H1 (cell line): ENCODE data around the gene CC2D2A. TPM values are rescaled to one million over a fixed set of nuclear protein-coding genes. Genes with fewer than 3 reads are reported as not detected.

Experiments used
- CTCF ChIA-PET: fragments of 300-600 bp; sonication (Branson Sonifier 250); formaldehyde crosslinking; loops from one replicate; lab custom pipeline; 2021; ENCODE audit not compliant: partially characterized antibody; lab: Charles Lee
- POLR2A ChIA-PET: fragments of 300-600 bp; sonication (Branson Sonifier 250); formaldehyde crosslinking; loops from one replicate; lab custom pipeline; 2021; ENCODE audit warnings: inconsistent platforms; ENCODE audit not compliant: partially characterized antibody; lab: Charles Lee
- DNase-seq, 2 experiments: peaks; one replicate each; pipeline versions ENCODE4 v3.0.0 to v3.0.0-alpha.2; 2010 to 2022; ENCODE audit warnings: low spot score in 2 of 2, low read depth in 1 of 2, mixed read lengths in 1 of 2
- FAIRE-seq: peaks from 2 replicates; lab custom pipeline; 2011; peaks lifted over from hg19 to GRCh38; lab: Jason Lieb, UNC
- H2AFZ ChIP-seq: 2 replicates; pipeline ENCODE4 v1.8.1; 2012; ENCODE audit warnings: low read length, inconsistent platforms
- H2AK5ac ChIP-seq: 2 replicates; pipeline ENCODE4 v1.6.1; 2013; ENCODE audit warnings: low read depth, low read length
- H2BK120ac ChIP-seq: replicated peaks from 2 replicates; pipeline ENCODE3; 2013; ENCODE audit warnings: low read depth, low read length, inconsistent platforms
- H2BK12ac ChIP-seq: 2 replicates; pipeline ENCODE4 v1.6.1; 2013; ENCODE audit warnings: low read depth, low read length
- H2BK15ac ChIP-seq: 2 replicates; pipeline ENCODE4 v1.6.1; 2013; ENCODE audit warnings: low read length
- H2BK20ac ChIP-seq: 2 replicates; pipeline ENCODE4 v1.6.1; 2013; ENCODE audit warnings: low read length
- H2BK5ac ChIP-seq: 2 replicates; pipeline ENCODE4 v1.6.1; 2013; ENCODE audit warnings: low read depth, low read length
- H3K14ac ChIP-seq: 2 replicates; pipeline ENCODE4 v1.6.1; 2013; ENCODE audit warnings: inconsistent platforms; ENCODE audit not compliant: insufficient read length
- H3K18ac ChIP-seq: 2 replicates; pipeline ENCODE4 v1.6.1; 2013; ENCODE audit warnings: low read length; ENCODE audit errors: extremely low read depth
- H3K23ac ChIP-seq: 2 replicates; pipeline ENCODE4 v1.6.1; 2013; ENCODE audit warnings: inconsistent platforms; ENCODE audit not compliant: insufficient read length
- H3K23me2 ChIP-seq: 2 replicates; pipeline ENCODE4 v1.6.1; 2013; ENCODE audit warnings: low read depth, low read length
- H3K27ac ChIP-seq: 2 replicates; pipeline ENCODE4 v1.6.1; 2011; ENCODE audit warnings: low read depth, low read length, inconsistent platforms
- H3K27me3 ChIP-seq, 4 experiments: replicated peaks in 1 of 4; 1 replicate in 1 of 4; 2 replicates in 3 of 4; pipeline versions ENCODE4 v1.6.1 to v1.8.1; 2011 to 2013; ENCODE audit warnings: low read length in 3 of 4, mild to moderate bottlenecking in 3 of 4, inconsistent platforms in 2 of 4, mixed read lengths in 2 of 4, moderate library complexity in 1 of 4; ENCODE audit not compliant: control insufficient read depth in 3 of 4, insufficient read depth in 3 of 4; ENCODE audit errors: extremely low read depth in 1 of 4
- H3K36me3 ChIP-seq, 4 experiments: 2 replicates each; pipeline versions ENCODE4 v1.6.1 to v1.8.1; 2011 to 2013; ENCODE audit warnings: mild to moderate bottlenecking in 4 of 4, low read length in 3 of 4, moderate library complexity in 2 of 4, control low read depth in 1 of 4, inconsistent platforms in 1 of 4; ENCODE audit not compliant: insufficient read depth in 4 of 4, control insufficient read depth in 2 of 4
- H3K4ac ChIP-seq: replicated peaks from 2 replicates; pipeline ENCODE3; 2013; ENCODE audit warnings: low read length, low read depth, mixed read lengths, inconsistent platforms; ENCODE audit not compliant: insufficient read length
- H3K4me1 ChIP-seq, 4 experiments: replicated peaks in 1 of 4; 1 replicate in 1 of 4; 2 replicates in 3 of 4; pipeline versions ENCODE4 v1.6.1 to v1.8.1; 2011 to 2013; ENCODE audit warnings: low read length in 3 of 4, inconsistent platforms in 2 of 4, mixed read lengths in 1 of 4; ENCODE audit not compliant: insufficient read depth in 4 of 4, control insufficient read depth in 3 of 4
- H3K4me2 ChIP-seq, 2 experiments: 2 replicates each; pipeline versions ENCODE4 v1.6.1 to v1.8.1; 2011 to 2013; ENCODE audit warnings: low read depth in 2 of 2, low read length in 2 of 2, control low read depth in 1 of 2, inconsistent platforms in 1 of 2, mild to moderate bottlenecking in 1 of 2; ENCODE audit not compliant: insufficient read depth in 1 of 2
- H3K4me3 ChIP-seq, 4 experiments: fragments of 200-600, 300-600 bp in 1 of 4; sonication (generic), shearing (Covaris generic), sonication (Bioruptor Twin) in 1 of 4; 2 replicates each; pipeline versions ENCODE4 v1.5.1 to v1.8.1; 2011 to 2016; ENCODE audit warnings: low read length in 4 of 4, low read depth in 3 of 4, control low read depth in 2 of 4, inconsistent platforms in 2 of 4, mild to moderate bottlenecking in 2 of 4, mixed read lengths in 1 of 4, moderate library complexity in 1 of 4; ENCODE audit not compliant: insufficient read depth in 2 of 4; ENCODE audit errors: extremely low read depth in 1 of 4
- H3K56ac ChIP-seq: replicated peaks from 2 replicates; pipeline ENCODE3; 2013; ENCODE audit warnings: low read depth, mild to moderate bottlenecking, mixed read lengths, low read length, inconsistent platforms; ENCODE audit not compliant: insufficient read length
- H3K79me1 ChIP-seq: 2 replicates; pipeline ENCODE4 v1.6.1; 2013; ENCODE audit warnings: low read depth, low read length, control low read depth
- H3K79me2 ChIP-seq, 2 experiments: 2 replicates each; pipeline versions ENCODE4 v1.6.1 to v1.8.1; 2012 to 2013; ENCODE audit warnings: low read length in 2 of 2, mild to moderate bottlenecking in 2 of 2, inconsistent platforms in 1 of 2; ENCODE audit not compliant: insufficient read depth in 2 of 2, control insufficient read depth in 1 of 2
- H3K9ac ChIP-seq, 4 experiments: replicated peaks in 1 of 4; 1 replicate in 1 of 4; 2 replicates in 3 of 4; pipeline versions ENCODE4 v1.6.1 to v1.8.1; 2011 to 2013; ENCODE audit warnings: low read depth in 3 of 4, low read length in 3 of 4, control low read depth in 2 of 4, mild to moderate bottlenecking in 2 of 4, moderate library complexity in 2 of 4, inconsistent platforms in 1 of 4; ENCODE audit errors: extremely low read depth in 1 of 4
- H3K9me3 ChIP-seq, 2 experiments: 2 replicates each; pipeline versions ENCODE4 v1.6.1 to v1.8.1; 2012 to 2013; ENCODE audit warnings: mild to moderate bottlenecking in 2 of 2, moderate library complexity in 2 of 2, control low read depth in 1 of 2, inconsistent platforms in 1 of 2, low read depth in 1 of 2, low read length in 1 of 2, mixed read lengths in 1 of 2; ENCODE audit not compliant: insufficient read depth in 2 of 2
- H4K20me1 ChIP-seq, 2 experiments: replicated peaks in 1 of 2; 2 replicates each; pipeline versions ENCODE3 to v1.8.1; 2011 to 2013; ENCODE audit warnings: inconsistent platforms in 2 of 2, low read length in 2 of 2, mild to moderate bottlenecking in 1 of 2; ENCODE audit not compliant: insufficient read depth in 2 of 2, control insufficient read depth in 1 of 2
- H4K5ac ChIP-seq: 2 replicates; pipeline ENCODE4 v1.6.1; 2013; ENCODE audit warnings: low read length, low read depth, mixed read lengths, inconsistent platforms; ENCODE audit not compliant: insufficient read length
- H4K8ac ChIP-seq: 2 replicates; pipeline ENCODE4 v1.8.0; 2013; ENCODE audit warnings: mild to moderate bottlenecking, moderate library complexity, low read length, inconsistent platforms; ENCODE audit not compliant: insufficient read depth; ENCODE audit errors: extremely low read depth
- H4K91ac ChIP-seq: replicated peaks from 2 replicates; pipeline ENCODE3; 2013; ENCODE audit warnings: low read length, mixed read lengths, inconsistent platforms; ENCODE audit not compliant: insufficient read length
- CHD1 ChIP-seq: IDR thresholded peaks from 2 replicates; pipeline ENCODE4 v1.6.1; 2012; ENCODE audit warnings: low read depth, low read length, improper control_type of control experiment
- RNF2 ChIP-seq: fragments of 200-900, 300-1000 bp; sonication (generic); IDR thresholded peaks from 2 replicates; pipeline ENCODE4 v1.7.1; 2016; ENCODE audit warnings: borderline replicate concordance, low read depth, mild to moderate bottlenecking, antibody characterized with exemption, low read length; ENCODE audit not compliant: poor library complexity, severe bottlenecking; ENCODE audit errors: missing control alignments
- ZNF274 ChIP-seq: IDR thresholded peaks from 2 replicates; pipeline ENCODE4 v1.7.0; 2012; ENCODE audit warnings: low read length, borderline replicate concordance; ENCODE audit errors: extremely low read depth
- polyA plus RNA-seq, 7 experiments: library from polyadenylated mRNA; depleted of rRNA in 3 of 7; stranded (reverse) in 5 of 7; unstranded in 2 of 7; fragments of >200 nt in 5 of 7; fragments of 200-250 nt in 2 of 7; gene quantifications; 1 replicate in 5 of 7; 2 replicates in 1 of 7; 4 replicates in 1 of 7; pipeline versions ENCODE4 v1.2.1 to v1.2.3, GENCODE V29; 2011 to 2013; ENCODE audit warnings: missing spikeins in 2 of 7, mixed read lengths in 2 of 7
- total RNA-seq: library from RNA; stranded (reverse); fragmentation: NEBNext Ultra II Directional; extraction: Animal tissue kit (Norgen Biotek cat#: 25700); gene quantifications from 2 replicates; pipeline ENCODE4 v1.2.1, GENCODE V29; 2021
- TF ChIP-seq, protein P1 (sequence below), 3 experiments: IDR thresholded peaks; 1 replicate in 2 of 3; 2 replicates in 1 of 3; pipeline versions ENCODE4 v1.5.1 to v1.6.1; 2011; ENCODE audit warnings: low read length in 3 of 3, mild to moderate bottlenecking in 3 of 3, inconsistent platforms in 2 of 3, low read depth in 1 of 3, moderate library complexity in 1 of 3; ENCODE audit not compliant: insufficient read depth in 1 of 3; ENCODE audit errors: control extremely low read depth in 1 of 3

CC2D2A gene
- total and polyA plus RNA-seq, 2 of the 8 experiments (the other 6 are each of a cell fraction or from before 2014, with no cell fraction given), result 11.0 to 12.2 TPM

DNA sequence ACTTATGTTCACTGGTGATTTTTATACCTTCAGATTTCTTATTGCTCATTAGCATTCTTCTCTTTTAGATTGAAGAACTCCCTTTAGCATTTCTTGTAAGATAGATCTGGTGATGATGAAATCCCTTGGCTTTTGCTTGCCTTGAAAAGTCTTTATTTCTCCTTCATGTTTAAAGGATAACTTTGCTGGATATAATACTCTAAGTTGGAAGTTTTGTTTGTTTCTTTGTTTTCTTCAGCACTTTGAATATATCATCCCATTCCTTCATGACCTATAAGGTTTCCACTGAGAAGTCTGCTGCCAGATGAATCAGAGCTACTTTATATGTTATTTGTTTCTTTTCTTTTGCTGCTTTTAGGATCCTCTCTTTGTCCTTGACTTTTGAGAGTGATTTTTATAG, 18.5 kb downstream of the CC2D2A start:
- ChIA-PET CTCF (interaction anchor here (1.4 kb wide), 1 partner anchor 9 kb away, joined by 4 read pairs; no protein-coding TSS in a partner anchor), POLR2A (no interaction called here)

More for the DNA sequence above, 18.5 kb downstream of the CC2D2A start:
- Histone ChIP-seq H3K9ac (no peak overlapping the region), H2BK20ac (no peak overlapping the region), H4K20me1 (no peaks in the 10 kb centered on the region), H2BK12ac (no peak overlapping the region), H3K56ac (no peak overlapping the region), H4K8ac (no peak overlapping the region), H3K27me3 (no peaks in the 10 kb centered on the region), H3K9me3 (no peaks in the 10 kb centered on the region), H2BK15ac (no peak overlapping the region), H4K5ac (no peak overlapping the region), H3K23me2 (no peaks in the 10 kb centered on the region), H2AK5ac (no peak overlapping the region), H4K91ac (no peak overlapping the region), H3K79me1 (no peaks in the 10 kb centered on the region), H3K4ac (no peak overlapping the region), H2BK120ac (no peak overlapping the region), H3K4me3 (no peak overlapping the region), H3K27ac (no peak overlapping the region), H3K18ac (no peak overlapping the region), H3K23ac (no peak overlapping the region), H3K14ac (no peak overlapping the region), H3K4me1 (no peaks in the 10 kb centered on the region), H2AFZ (no peak overlapping the region), H3K36me3 (no peaks in the 10 kb centered on the region), H3K79me2 (no peaks in the 10 kb centered on the region), H2BK5ac (no peak overlapping the region), H3K4me2 (no peak overlapping the region)
- FAIRE-seq, result no peak
- TF ChIP-seq, protein P1, sequence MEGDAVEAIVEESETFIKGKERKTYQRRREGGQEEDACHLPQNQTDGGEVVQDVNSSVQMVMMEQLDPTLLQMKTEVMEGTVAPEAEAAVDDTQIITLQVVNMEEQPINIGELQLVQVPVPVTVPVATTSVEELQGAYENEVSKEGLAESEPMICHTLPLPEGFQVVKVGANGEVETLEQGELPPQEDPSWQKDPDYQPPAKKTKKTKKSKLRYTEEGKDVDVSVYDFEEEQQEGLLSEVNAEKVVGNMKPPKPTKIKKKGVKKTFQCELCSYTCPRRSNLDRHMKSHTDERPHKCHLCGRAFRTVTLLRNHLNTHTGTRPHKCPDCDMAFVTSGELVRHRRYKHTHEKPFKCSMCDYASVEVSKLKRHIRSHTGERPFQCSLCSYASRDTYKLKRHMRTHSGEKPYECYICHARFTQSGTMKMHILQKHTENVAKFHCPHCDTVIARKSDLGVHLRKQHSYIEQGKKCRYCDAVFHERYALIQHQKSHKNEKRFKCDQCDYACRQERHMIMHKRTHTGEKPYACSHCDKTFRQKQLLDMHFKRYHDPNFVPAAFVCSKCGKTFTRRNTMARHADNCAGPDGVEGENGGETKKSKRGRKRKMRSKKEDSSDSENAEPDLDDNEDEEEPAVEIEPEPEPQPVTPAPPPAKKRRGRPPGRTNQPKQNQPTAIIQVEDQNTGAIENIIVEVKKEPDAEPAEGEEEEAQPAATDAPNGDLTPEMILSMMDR (IDR thresholded peaks at IDR 0.05; ENCODE audit: control extremely low read depth in 1 of 3, insufficient read depth in 1 of 3, low read depth in 1 of 3, low read length in 3 of 3), result no peak
- TF ChIP-seq ZNF274 (no peak), RNF2 (no peak), CHD1 (no peak)
- DNase-seq, result no peak
